ENCODE measurements around the gene XG.

GRCh38 chrX:2828344-2828958, 76.6 kb downstream of the XG start, which contains the start of gene GYG2:
- no peak for TF ChIP-seq CSRNP3 (CRISPR knock-in tag; IDR thresholded peaks at IDR 0.05)
- TF ChIP-seq ZFP3 (CRISPR knock-in tag; IDR thresholded peaks at IDR 0.05): no peak
- no peak for TF ChIP-seq PATZ1 (CRISPR knock-in tag; IDR thresholded peaks at IDR 0.05; ENCODE audit: borderline replicate concordance)
- TF ChIP-seq ZFP30 (CRISPR knock-in tag; IDR thresholded peaks at IDR 0.05): no peak
- TF ChIP-seq RARB (CRISPR knock-in tag; IDR thresholded peaks at IDR 0.05): no peak
- TF ChIP-seq OSR1 (CRISPR knock-in tag; IDR thresholded peaks at IDR 0.05): no peak
- TF ChIP-seq ZNF8 (CRISPR knock-in tag; IDR thresholded peaks at IDR 0.05): no peak
- TF ChIP-seq ISL1 (CRISPR knock-in tag; IDR thresholded peaks at IDR 0.05): no peak
- TF ChIP-seq CREB5 (CRISPR knock-in tag; IDR thresholded peaks at IDR 0.05; ENCODE audit: low read depth): no peak
- TF ChIP-seq ZNF70 (CRISPR knock-in tag; IDR thresholded peaks at IDR 0.05): no peak
- TF ChIP-seq ZC3H10 (CRISPR knock-in tag; IDR thresholded peaks at IDR 0.05): no peak
- TF ChIP-seq PPARA (CRISPR knock-in tag; IDR thresholded peaks at IDR 0.05; ENCODE audit: borderline replicate concordance): no peak
- TF ChIP-seq SNAI2 (CRISPR knock-in tag; IDR thresholded peaks at IDR 0.05): no peak
- no peak for TF ChIP-seq TSHZ2 (CRISPR knock-in tag; IDR thresholded peaks at IDR 0.05)

Data from SK-N-SH treated with all-trans-retinoic acid at 6 μM for 48 hours (cell line).